Measurements from ENCODE around the gene EFCAB8.
"Not testable (repeated sequence)": the region's sequence is repeated elsewhere in the genome, so short reads cannot be mapped to it uniquely, and the experiment has no call there.

The EFCAB8 gene

DNA sequence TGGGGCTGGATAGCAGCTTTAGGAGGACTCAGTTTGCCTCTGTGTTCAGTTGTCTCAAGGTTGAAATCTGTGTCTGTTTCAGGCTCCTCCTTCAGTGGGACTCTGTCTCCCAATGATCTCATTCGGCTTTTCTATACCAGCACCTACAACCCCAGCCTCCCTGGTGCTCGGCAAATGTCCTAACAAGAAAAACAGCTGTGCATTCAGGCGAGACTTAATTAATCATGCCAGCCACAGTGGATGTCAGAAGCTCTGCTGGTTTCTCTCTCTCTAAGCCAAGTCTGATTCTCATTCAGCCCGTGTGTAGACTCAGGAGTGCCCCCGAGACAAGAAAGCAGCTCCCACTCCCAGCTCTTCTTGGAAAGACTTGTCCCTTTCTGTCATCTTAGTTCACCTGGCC, 98.7 kb downstream of the EFCAB8 start:
- no peak for DNase-seq (ENCODE audit: low read depth)

GRCh38 chr20:32958574-32958973, 99.9 kb downstream of the EFCAB8 start:
- DNase-seq (ENCODE audit: low read depth) = no peak

- DNase-seq (ENCODE audit: low read depth) = no peak
Observed at GRCh38 chr20:32959351-32960221, 100.9 kb downstream of the EFCAB8 start.

DNA sequence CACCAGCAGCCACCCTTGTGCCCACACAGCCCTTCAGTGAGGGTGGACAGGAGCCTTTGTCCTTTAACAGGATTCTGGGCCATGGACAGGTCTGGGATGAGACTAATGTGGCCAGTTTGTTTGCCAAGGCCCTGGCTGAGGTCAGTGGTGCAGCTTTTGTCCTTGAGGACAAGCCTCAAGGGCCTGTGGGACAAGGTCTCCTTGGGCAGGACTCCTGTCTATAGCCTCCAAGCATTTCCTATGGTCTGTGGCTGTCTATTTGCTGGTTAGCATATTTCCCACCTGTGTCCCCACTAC, 101.4 kb downstream of the EFCAB8 start:
- DNase-seq (ENCODE audit: low read depth) = no peak

- DNase-seq (ENCODE audit: low read depth) = no peak
Observed at GRCh38 chr20:32960849-32961731, 102.4 kb downstream of the EFCAB8 start.

DNA sequence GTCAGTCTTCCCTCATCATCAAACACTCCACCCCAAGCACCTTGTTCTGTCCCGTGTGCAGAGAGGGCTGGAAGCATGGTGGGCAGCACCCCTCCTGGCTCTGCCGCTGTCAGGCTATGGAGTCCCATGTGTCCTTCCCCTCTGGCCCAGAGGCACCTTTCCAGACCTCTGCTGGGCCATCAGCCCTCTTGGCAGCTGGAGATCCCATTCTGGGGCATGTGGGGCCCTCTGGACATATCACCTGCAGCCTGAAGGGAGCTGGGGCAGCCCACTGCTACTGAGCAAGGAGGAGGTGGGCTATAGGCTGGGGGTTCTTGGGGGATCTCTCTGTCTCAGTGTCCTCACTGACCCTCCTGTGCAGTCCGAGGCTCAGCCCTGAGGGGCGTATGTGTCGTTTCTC, 103.3 kb downstream of the EFCAB8 start:
- no peak for DNase-seq (ENCODE audit: low read depth)

DNA sequence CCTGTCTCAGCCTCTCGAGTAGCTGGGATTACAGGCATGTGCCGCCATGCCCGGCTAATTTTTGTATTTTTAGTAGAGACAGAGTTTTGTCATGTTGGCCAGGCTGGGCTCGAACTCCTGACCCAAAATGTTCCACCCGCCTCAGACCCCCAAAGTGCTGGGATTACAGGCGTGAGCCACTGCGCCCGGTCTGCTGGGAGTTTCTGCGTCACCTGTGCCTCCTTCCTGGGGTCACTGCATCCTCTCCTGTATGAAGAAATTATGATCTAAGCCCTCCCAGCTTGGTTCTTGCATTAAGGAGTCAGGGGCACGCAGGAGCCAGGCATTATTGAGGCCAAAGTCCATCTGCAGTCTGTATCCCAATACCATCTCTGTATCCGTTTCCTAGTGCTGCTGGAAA, 103.9 kb downstream of the EFCAB8 start:
- DNase-seq (ENCODE audit: low read depth) = not testable (repeated sequence)

DNA sequence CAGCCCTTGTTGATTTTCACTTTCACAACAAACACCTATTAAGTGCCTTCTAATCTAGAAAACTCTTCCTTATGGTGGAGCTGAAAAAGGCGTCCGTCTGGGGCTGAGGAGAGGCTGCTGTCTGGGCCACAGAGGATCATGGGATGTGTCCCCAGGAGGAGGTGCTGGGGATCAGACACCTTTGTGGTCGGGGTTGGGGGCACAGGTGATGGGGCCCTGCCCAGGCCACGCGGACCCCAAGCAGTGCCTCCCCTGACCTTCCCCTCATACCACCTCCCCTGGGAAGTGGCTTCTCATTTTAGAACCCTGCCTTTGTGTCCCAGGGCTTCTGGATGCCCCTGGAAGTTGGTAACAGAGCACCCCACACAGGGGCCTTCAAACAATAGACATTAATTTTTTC, 104.5 kb downstream of the EFCAB8 start:
- no peak for DNase-seq (ENCODE audit: low read depth)

DNA sequence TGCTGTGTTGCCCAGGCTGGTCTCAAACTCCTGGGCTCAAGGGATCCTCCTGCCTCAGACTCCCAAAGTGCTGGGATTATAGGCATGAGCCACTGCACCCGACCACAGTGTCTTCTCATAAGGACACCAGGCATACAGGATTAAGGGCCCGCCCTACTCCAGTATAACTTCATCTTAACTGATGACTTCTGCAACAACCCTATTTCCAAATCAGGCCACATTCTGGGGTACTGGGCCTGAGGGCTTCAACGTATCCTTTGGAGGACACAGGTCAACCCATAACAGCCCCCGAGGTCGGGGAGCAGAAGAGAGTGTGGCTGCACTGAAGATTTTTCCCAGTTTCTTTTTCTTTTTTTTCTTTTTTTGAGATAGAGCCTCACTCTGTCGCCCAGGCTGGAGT, 105.9 kb downstream of the EFCAB8 start:
- DNase-seq (ENCODE audit: low read depth) = no peak

GRCh38 chr20:32965115-32965514, 106.4 kb downstream of the EFCAB8 start:
- DNase-seq (ENCODE audit: low read depth) = no peak

GRCh38 chr20:32965581-32966373, 107.1 kb downstream of the EFCAB8 start:
- DNase-seq (ENCODE audit: low read depth) = no peak

- no peak for DNase-seq (ENCODE audit: low read depth)
Observed at GRCh38 chr20:32966382-32966781, 107.7 kb downstream of the EFCAB8 start.

GRCh38 chr20:32966881-32967781, 108.4 kb downstream of the EFCAB8 start:
- no peak for DNase-seq (ENCODE audit: low read depth)

GRCh38 chr20:32967961-32968457, 109.3 kb downstream of the EFCAB8 start:
- no peak for DNase-seq (ENCODE audit: low read depth)

GRCh38 chr20:32968478-32969241, 109.9 kb downstream of the EFCAB8 start:
- DNase-seq (ENCODE audit: low read depth) = no peak

DNA sequence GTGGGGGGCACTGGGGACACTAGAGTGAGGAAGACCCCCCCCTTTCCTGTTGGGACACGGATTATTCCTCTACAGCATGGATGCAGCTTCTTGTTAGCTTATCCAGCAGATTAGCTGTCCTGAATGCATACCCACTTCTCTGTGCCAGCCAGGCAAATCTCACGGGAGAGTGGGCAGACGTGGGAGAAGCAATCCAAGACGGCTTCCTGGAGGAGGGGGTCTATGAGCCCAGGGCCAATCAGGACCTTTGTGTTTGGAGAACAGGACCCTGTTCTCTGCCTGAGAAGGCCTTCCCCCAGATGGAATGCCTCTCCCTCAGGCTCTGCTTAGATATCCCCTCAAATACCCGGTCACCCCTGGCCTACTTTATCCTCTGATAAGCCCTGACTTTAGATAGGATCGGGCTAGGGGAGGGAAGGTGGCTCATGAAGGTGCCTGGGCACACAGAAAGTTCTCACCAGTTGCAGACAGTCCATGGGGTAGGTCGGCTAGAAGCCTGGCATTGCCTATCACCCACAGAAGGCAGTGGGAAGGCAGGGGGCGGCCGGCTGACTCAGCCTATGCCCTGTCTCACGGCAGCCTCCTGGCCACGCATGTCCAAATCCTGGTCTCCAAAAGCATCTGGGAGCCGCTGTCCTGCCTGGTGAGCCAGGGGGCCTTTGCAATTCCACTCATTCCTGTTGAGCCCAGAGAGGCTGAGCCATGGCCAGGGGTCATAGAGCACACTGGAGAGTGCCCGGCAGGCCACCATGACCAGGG, 110.8 kb downstream of the EFCAB8 start:
- no peak for DNase-seq (ENCODE audit: low read depth)

DNA sequence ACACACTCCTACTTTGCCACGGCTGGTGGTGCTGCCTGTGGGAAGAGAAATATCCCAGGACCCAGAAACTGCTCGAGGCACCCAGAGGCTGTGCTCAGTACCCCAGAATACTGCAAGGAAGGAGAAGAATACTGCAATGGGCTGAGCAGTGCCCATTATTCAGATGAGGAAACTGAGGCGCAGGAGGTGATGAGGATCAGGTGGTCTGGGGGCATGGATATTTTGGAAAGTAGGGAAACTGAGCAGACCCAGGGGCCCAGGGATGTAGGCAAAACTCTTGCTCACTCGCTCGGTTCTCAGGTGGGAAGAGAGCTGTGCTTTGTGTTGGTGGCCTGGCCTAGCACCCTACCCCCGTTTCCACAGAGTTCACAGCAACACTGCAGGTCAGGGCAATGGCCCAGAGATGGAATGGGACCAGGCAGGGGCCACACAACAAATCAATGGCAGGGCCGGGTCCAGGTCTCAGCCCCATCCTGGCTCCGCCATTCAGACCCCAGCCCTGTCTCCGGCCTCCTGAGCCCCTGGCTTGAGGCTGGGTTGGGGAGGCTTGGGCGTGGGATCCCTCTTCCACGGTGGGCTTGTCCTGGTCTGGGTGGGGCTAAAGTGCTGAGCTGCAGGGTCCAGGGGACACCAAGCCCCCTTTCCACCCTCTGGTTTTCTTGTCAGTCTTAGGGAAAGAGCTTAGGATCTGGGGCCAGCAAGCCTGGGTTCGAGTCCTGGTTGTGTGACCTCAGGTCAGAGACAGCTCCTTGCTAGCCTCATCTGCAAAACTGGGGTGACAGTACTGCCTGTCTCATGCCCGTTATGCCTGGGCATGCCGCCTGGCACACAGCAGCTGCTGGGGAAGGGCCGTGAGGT, 111.6 kb downstream of the EFCAB8 start:
- no peak for DNase-seq (ENCODE audit: low read depth)

GRCh38 chr20:32970973-32971300, 112.2 kb downstream of the EFCAB8 start:
- no peak for DNase-seq (ENCODE audit: low read depth)

DNA sequence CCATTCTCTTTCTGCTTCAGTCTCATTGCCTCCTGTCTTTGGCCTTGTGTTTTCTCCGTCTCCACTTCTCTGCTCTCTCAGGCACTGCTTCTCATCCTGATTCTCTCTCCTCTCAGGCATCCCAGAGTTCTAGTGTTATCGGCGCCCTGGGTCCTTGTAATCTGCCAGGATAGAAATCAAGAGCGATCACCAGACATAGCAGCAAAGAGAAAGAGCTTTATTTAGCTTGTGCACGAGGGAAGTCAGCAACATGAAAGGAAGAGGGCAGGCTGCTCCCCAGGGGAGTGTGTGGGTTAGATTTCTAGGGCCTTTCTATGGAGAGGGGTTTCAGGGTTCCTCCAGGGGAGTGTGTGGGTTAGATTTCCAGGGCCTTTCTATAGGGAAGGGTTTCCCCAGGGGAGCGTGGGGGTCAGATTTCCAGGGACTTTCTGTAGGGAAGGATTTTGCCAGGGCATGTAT, 113.0 kb downstream of the EFCAB8 start:
- DNase-seq (ENCODE audit: low read depth) = no peak
